ENCODE results near the gene CDC42BPB.

Gene CDC42BPB, protein sequence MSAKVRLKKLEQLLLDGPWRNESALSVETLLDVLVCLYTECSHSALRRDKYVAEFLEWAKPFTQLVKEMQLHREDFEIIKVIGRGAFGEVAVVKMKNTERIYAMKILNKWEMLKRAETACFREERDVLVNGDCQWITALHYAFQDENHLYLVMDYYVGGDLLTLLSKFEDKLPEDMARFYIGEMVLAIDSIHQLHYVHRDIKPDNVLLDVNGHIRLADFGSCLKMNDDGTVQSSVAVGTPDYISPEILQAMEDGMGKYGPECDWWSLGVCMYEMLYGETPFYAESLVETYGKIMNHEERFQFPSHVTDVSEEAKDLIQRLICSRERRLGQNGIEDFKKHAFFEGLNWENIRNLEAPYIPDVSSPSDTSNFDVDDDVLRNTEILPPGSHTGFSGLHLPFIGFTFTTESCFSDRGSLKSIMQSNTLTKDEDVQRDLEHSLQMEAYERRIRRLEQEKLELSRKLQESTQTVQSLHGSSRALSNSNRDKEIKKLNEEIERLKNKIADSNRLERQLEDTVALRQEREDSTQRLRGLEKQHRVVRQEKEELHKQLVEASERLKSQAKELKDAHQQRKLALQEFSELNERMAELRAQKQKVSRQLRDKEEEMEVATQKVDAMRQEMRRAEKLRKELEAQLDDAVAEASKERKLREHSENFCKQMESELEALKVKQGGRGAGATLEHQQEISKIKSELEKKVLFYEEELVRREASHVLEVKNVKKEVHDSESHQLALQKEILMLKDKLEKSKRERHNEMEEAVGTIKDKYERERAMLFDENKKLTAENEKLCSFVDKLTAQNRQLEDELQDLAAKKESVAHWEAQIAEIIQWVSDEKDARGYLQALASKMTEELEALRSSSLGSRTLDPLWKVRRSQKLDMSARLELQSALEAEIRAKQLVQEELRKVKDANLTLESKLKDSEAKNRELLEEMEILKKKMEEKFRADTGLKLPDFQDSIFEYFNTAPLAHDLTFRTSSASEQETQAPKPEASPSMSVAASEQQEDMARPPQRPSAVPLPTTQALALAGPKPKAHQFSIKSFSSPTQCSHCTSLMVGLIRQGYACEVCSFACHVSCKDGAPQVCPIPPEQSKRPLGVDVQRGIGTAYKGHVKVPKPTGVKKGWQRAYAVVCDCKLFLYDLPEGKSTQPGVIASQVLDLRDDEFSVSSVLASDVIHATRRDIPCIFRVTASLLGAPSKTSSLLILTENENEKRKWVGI (N-terminal part only)

DNA sequence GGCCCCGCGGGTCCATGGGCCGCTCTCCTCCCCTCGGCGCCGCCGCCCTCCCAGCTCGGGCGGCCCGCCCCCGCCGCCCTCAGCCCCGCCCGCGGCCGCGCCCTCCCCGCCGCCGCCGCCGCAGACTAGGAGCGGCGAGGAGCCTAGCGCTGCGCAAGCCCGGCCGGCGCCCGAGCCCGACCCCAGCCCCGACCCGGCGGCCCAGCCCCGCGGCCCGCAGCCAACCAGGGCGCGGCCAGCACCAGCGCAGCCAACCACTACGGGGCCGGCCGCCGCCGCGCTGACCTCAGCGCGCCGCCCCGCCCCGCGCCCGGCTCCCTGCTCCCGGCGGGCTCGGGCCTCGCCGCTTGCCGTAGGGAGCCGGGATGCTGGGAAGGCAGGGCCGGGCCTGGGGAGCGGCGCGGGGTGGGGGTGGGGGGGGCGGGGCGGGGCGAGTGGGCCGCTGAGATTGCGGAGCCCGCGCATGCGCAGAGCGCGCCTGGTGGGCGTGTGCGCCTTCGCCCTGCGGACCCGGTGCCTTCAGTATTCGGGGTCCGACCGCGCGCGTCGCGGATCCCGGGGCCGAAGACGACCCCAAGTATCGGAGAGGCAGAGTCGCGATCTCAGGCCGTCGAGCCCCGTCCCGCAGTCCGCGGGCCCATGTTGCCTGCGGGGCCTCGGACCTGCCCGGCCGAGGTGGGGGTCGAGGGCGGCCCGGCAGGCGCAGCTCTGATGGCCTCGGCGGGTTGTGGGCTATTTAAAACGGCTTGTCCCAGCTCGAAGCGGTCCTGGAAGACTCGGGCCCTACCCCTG is at the start of gene CDC42BPB:
Gene CDC42BPB, minus strand, starts transcription at position 178 of the 792 bp plus-strand sequence. CDS start 376 bp downstream, outside the sequence.
- DNase-seq (ENCODE audit: low read depth): peak; percentile 77

DNA sequence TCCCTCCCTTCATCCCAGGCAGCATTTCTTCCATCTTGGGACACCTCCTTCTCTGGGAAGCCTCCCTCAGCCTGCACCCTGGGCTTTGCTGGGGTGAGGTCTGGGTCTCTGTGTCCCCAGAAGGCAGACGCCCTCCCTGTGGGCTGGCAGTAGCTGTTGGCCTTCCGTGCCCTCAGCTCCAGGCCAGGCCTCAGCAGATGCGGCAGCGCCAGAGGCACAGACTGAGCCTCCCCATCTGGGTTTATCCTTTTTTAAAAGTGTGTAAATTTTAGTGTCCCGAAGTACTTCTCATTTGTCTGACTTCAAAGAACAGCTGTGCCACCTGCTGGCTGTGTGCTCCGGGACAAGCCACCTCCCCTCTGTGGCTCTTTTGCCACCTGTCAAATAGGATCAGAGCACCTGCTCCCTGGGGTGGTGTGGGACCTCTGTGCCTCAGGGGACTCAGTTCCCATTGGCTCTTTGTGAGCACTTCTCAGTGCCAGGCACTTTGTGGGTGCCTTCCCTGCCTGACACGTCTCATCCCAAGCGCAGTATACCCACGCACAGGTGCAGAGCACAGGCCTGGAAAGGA is 48.3 kb upstream of the CDC42BPB start:
- DNase-seq (ENCODE audit: low read depth): no peak

GRCh38 chr14:103104654-103105452 is 47.5 kb upstream of the CDC42BPB start:
- DNase-seq (ENCODE audit: low read depth): no peak

GRCh38 chr14:103104389-103104653 is 47.0 kb upstream of the CDC42BPB start:
- DNase-seq (ENCODE audit: low read depth): no peak

DNA sequence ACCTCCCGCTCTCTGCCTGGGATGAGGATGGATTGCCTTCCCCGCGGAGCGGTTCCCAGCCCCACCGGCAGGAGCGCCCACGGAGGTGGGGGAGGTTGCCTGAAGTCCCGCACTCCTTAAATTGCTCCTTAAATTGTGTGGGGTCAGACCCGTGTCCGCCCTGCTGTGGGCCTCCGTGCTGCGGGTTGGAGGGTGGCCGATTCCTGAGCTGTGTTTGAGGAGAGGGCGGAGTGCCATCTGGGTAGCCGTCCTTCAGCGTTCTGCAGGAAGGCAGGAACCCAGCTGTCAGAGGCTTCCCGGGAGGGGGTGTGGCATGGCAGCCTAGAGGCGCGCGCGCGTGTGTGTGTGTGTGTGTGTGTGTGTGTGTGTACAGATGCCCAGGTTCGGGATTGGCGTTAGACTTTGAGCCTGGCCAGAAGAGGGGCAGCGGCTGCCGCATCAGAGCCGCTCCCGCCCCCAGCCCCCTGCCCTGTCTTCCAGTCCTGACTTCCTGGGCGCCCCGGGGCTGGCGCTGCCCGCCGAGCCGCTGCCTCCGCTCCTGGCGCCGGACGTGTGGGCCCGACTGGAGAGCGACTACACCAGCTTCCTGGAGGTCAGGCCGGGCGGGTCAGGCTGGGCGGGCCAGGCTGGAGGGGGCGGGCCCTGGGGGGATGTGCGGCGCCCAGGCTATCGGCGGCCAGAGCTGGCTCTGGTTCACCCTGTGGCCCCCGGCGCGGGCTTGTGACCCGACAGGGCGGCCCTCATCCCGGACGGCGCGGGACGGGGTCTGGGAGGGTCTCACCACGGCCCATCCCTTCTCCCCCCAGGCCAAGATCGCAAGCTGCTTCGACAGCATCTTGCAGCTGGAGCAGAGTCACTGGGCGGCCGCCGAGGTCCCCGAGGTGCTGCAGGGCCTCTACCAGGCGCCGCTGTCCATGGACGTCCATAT is 46.4 kb upstream of the CDC42BPB start:
- DNase-seq (ENCODE audit: low read depth): no peak

GRCh38 chr14:103102689-103103260 is 45.4 kb upstream of the CDC42BPB start:
- no peak for DNase-seq (ENCODE audit: low read depth)

DNA sequence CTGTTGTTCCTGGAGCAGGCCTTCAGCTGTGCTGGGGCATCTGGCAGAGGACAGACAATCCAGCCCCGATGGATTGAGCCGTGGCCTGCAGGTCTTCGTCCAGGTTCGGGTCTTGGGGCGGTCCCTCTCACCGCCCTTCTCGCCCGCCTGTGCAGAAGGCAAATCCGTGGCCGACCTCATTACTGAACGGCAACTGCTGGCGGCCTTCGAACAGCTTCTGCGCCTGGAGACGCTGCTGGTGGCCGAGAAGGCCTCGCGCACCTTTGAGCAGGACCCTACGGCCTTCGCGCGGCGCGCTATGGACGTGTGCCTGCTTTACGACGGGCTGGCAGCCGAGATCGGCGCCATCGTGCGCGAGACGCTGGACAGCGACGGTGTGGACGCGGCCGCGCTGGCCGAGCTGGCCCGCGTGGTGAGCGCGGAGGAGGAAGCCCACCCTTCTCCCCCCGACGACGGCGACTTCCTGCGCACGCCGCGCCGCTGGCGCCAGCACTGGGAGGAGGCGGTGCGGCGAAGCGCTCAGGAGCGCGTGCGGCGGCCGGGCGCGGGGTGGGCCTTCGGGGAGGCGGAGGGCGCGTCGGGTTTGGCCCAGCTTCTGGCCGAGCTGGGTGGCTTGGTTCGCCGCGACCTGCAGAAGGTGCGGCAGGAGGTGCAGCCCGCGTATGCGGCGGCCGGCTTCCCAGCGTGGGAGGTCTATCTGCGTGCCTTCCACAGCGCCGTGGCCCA is 44.8 kb upstream of the CDC42BPB start:
- DNase-seq (ENCODE audit: low read depth): no peak

GRCh38 chr14:103101257-103101962 is 44.1 kb upstream of the CDC42BPB start:
- DNase-seq (ENCODE audit: low read depth): no peak

DNA sequence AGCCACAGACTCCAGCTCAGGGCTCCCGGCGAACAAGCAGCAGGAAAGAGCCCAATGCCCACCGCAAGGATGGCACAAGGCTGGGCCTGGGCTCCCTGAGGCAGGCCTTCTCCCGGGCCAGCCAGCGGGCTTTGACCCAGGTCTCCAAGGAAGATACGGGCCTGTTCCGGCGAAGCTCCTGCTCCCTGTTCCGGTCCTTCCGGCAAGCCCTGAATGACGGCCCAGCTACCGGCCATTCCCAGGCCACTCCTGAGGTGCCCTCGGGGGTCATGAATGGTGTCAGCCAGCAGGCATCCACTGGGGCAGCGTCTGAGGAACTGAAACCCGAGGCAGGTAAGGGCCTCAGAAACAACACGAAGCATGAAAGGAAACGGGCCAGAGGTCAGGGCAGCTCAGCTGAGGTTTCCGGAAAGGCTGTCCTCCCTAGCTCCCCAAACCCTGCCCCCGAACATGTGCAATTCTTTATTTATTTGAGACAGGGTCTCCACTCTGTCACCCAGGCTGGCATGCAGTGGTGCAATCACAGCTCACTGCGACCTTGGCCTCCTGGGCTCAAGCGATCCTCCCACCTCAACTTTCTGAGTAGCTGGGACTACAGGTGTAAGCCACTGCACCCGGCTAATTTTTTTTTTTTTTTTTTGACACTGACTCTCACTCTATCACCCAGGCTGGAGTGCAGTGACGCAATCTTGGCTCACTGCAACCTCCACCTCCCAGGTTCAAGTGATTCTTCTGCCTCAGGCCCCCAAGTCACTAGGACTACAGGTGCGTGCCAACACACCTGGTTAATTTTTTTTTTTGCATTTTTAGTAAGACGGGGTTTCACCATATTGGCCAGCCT is 43.2 kb upstream of the CDC42BPB start:
- no peak for DNase-seq (ENCODE audit: low read depth)

DNA sequence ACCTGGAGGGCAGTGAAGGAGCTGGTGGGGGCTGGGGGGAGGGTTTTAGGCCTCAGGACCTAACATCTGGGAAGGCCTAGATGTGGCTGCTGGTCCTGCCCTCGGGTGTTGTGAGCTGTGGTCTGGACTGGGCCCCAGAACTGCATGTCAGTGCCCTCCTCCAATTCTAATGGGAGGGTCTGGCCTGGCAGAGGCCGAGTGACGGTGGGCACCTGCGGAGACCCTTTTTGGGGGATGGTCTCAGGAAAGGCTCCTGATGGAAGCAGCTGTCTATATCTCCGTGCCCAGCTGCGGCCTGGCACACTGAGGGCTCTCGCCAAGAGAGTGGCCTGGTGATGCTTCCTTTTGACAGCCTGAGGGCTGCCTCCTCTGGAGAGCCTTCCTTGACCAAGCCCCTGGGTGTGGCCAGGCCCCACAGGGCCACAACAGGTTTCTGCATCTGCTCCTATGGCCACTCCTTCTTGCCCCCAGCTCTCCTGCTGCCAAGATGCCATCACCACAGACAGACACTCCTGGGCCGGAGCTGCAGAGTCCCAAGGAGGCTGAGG is 42.5 kb upstream of the CDC42BPB start:
- DNase-seq (ENCODE audit: low read depth): no peak

DNA sequence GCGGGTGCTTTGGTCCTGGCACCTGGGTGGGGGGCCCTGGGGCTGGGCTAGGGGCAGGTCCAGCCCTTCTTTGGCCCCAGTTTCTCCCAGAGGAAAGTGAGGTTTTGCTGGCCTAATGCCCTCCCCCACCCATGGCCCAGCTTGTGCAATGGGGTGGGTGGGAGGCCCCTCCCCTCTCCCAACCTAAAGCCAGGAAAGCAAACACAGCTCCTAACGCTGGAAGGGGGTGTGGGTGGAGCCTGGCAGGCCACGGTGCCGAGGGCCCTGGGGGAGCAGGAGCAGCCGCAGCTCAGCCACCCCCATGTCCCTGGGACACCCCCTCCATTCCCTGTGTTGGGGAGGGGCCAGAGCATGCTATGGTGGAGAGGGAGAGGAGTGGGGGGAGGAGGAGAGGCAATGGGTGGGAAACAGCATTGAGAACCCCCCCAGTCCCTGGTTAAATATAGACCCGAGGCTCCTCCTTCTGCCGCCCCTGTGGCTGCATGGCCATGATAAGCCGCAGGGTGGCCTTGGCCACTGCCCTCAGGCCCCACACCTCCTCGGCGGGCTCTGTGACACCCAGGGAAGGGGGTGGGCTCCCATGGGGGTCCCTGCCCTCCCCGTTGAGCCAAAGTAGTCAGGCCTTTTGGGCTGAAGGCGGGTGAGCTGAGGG is 41.9 kb upstream of the CDC42BPB start:
- DNase-seq (ENCODE audit: low read depth): no peak

DNA sequence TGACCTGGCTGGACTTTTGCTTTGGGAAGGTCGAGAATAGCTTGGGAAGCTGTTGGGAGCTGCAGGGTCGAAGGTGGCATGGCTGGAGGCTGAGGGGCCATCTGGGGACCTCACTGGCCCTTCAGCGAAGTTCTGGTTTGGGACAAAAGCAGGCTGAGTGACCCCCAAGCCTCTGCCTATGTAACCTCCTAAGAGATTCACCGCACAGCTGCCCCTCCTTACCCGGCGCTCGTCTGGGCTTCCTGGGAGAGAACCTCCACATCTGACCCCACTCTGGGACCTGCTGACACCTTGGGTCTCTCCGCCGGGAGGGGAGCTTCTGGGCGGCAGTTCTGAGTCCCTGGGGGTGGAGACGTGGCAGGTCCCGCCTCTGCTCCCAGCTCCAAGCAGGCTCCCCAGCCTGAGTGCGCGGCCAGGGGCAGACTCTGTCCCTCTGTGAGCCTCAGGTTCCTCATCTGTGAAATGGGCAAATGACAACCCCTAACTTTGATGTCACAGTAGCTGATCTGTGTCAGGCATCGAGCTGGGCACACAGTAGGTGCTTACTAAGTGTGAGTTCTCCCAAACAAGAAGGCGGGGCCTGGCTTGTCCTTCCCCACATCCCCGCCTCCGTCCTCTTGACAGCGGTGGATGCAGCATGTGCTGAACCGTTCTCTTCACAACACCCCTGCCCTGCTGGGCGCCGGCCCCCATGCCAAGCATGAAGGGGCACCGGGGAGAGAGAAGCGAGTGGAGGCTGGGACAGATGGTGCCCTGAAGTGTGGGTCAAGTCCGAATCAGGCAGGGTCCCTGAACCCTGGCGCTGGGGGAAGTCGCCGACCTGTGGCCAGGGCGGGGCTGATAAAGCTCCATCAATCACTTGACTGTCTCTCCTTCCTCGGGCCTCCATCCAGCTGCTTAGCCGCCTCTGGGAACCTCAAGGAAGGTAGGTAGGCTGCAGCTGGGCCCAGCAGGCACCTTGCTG is 40.9 kb upstream of the CDC42BPB start:
- no peak for DNase-seq (ENCODE audit: low read depth)

- no peak for DNase-seq (ENCODE audit: low read depth)
These were observed 40.1 kb upstream of the CDC42BPB start for GRCh38 chr14:103097244-103097993.

DNA sequence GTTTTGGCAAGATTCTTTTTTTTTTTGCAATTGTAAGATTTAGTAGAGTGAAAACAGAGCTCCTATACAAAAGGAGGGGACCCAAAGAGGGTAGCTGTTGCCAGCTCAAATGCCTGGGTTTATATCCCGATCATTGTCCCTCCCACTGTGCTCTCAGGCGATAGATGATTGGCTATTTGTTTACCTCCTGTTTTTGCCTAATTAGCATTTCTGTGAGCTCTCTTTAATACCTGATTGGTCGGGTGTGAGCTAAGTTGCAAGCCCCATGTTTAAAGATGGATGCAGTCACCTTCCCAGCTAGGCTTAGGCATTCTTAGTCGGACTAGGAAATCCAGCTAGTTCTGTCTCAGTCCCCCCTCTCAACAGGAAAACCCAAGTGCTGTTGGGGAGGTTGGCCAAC is 39.0 kb upstream of the CDC42BPB start:
- DNase-seq (ENCODE audit: low read depth): no peak
